HCT116 (cell line): Measurements from ENCODE around the gene SHISA2. TPM values are rescaled to one million over a fixed set of nuclear protein-coding genes. Genes with fewer than 3 reads are reported as not detected.

Experiments
- ATAC-seq: fragments of 200-7000 bp; cut with Tn5 transposase; 2 replicates; pipeline ENCODE4 v1.9.1; 2020; ENCODE audit warnings: mild to moderate bottlenecking, moderate library complexity
- BruUV-seq: library from RNA; stranded (reverse); fragments of 400-500 nt; replicated peaks from 2 replicates; lab custom pipeline; 2021; lab: Mats Ljungman, UMichigan
- CTCF ChIA-PET: fragments of 300-600 bp; sonication (Branson Sonifier 250); formaldehyde crosslinking; loops from one replicate; lab custom pipeline; 2021; ENCODE audit warnings: antibody characterized with exemption; lab: Charles Lee
- POLR2A ChIA-PET: fragments of 300-600, 350-600 bp; sonication (Branson Sonifier 250); formaldehyde crosslinking; loops from one replicate; lab custom pipeline; 2021; ENCODE audit warnings: antibody characterized with exemption; lab: Charles Lee
- RAD21 ChIA-PET, 2 experiments: fragments of 300-600 bp; sonication (Branson Sonifier 250); formaldehyde crosslinking; loops; one replicate each; lab custom pipeline; 2023; ENCODE audit warnings: low total read pairs in 2 of 2; ENCODE audit not compliant: uncharacterized antibody in 2 of 2, unreplicated experiment in 2 of 2, low non-redundant PET in 1 of 2; lab: Charles Lee
- DNase-seq: peaks from one replicate; pipeline ENCODE4 v3.0.0-alpha.2; 2010; ENCODE audit warnings: low read depth, low spot score
- H2AFZ ChIP-seq: fragments of 200-600 bp; shearing (Covaris generic), sonication (generic); 2 replicates; pipeline ENCODE4 v1.6.1; 2017; ENCODE audit warnings: low read depth, mixed run types, mixed read lengths, antibody characterized with exemption, low read length; ENCODE audit not compliant: poor library complexity, severe bottlenecking
- H3K27ac ChIP-seq: 2 replicates; pipeline ENCODE4 v1.5.1; 2012; ENCODE audit warnings: low read depth, low read length
- H3K27me3 ChIP-seq: fragments of 200-600 bp; sonication (generic); 2 replicates; pipeline ENCODE4 v1.6.1; 2016; ENCODE audit warnings: mixed run types, low read length, mixed read lengths; ENCODE audit not compliant: insufficient read depth
- H3K36me3 ChIP-seq, 2 experiments: fragments of 200-500 bp in 1 of 2; fragments of 200-600 bp in 1 of 2; sonication (Bioruptor generic) in 1 of 2; sonication (generic) in 1 of 2; 2 replicates each; pipeline versions ENCODE4 v1.5.1 to v1.6.1; 2014 to 2016; ENCODE audit warnings: low read length in 2 of 2, inconsistent platforms in 1 of 2, mixed read lengths in 1 of 2, mixed run types in 1 of 2; ENCODE audit not compliant: insufficient read depth in 2 of 2, control insufficient read depth in 1 of 2
- H3K4me1 ChIP-seq, 2 experiments: fragments of 200-600 bp in 1 of 2; sonication (generic) in 1 of 2; 2 replicates each; pipeline versions ENCODE4 v1.5.1 to v1.6.1; 2012 to 2017; ENCODE audit warnings: low read length in 2 of 2, inconsistent platforms in 1 of 2, mild to moderate bottlenecking in 1 of 2, mixed read lengths in 1 of 2, mixed run types in 1 of 2, moderate library complexity in 1 of 2; ENCODE audit not compliant: insufficient read depth in 2 of 2, control insufficient read depth in 1 of 2
- H3K4me2 ChIP-seq: fragments of 200-600 bp; sonication (generic); 2 replicates; pipeline ENCODE4 v1.6.1; 2017; ENCODE audit warnings: mixed run types, low read length, mixed read lengths
- H3K4me3 ChIP-seq, 2 experiments: fragments of 200-600 bp in 1 of 2; sonication (generic) in 1 of 2; replicated peaks in 1 of 2; 2 replicates each; pipeline ENCODE4 v1.5.1; 2011 to 2016; ENCODE audit warnings: low read length in 2 of 2, control low read depth in 1 of 2, low read depth in 1 of 2, mild to moderate bottlenecking in 1 of 2, mixed read lengths in 1 of 2, mixed run types in 1 of 2
- H3K79me2 ChIP-seq: fragments of 200-600 bp; sonication (generic); 2 replicates; pipeline ENCODE4 v1.6.1; 2017; ENCODE audit warnings: mild to moderate bottlenecking, mixed run types, low read length, moderate library complexity, mixed read lengths; ENCODE audit not compliant: insufficient read depth
- H3K9ac ChIP-seq: fragments of 200-600 bp; sonication (generic); 2 replicates; pipeline ENCODE4 v1.6.1; 2016; ENCODE audit warnings: low read length, mixed read lengths
- H3K9me2 ChIP-seq: fragments of 200-600 bp; sonication (generic), shearing (Covaris generic); 2 replicates; pipeline ENCODE4 v1.6.1; 2017; ENCODE audit warnings: mixed run types, mild to moderate bottlenecking, moderate library complexity; ENCODE audit not compliant: insufficient read depth
- H3K9me3 ChIP-seq, 2 experiments: fragments of 200-500 bp in 1 of 2; fragments of 200-600 bp in 1 of 2; sonication (Bioruptor generic) in 1 of 2; sonication (generic) in 1 of 2; 2 replicates each; pipeline ENCODE4 v1.6.1; 2014 to 2017; ENCODE audit warnings: low read length in 2 of 2, mixed read lengths in 2 of 2, inconsistent platforms in 1 of 2, low read depth in 1 of 2, mild to moderate bottlenecking in 1 of 2, mixed run types in 1 of 2, moderate library complexity in 1 of 2; ENCODE audit not compliant: control insufficient read depth in 1 of 2, insufficient read depth in 1 of 2
- H4K20me1 ChIP-seq: fragments of 200-600 bp; sonication (generic), shearing (Covaris generic); 2 replicates; pipeline ENCODE4 v1.6.1; 2017; ENCODE audit warnings: mixed run types, mild to moderate bottlenecking, moderate library complexity; ENCODE audit not compliant: insufficient read depth
- CBX3 ChIP-seq: IDR thresholded peaks from 2 replicates; pipeline ENCODE4 v1.6.1; 2012; ENCODE audit warnings: low read depth
- CEBPB ChIP-seq: IDR thresholded peaks from 2 replicates; pipeline ENCODE4 v1.6.1; 2012; ENCODE audit warnings: low read depth
- CTCF ChIP-seq, 3 experiments: fragments of 200-600 bp in 1 of 3; sonication (generic) in 1 of 3; IDR thresholded peaks in 2 of 3; conservative IDR thresholded peaks in 1 of 3; 2 replicates each; pipeline ENCODE4 v1.5.1; 2012 to 2017; ENCODE audit warnings: low read depth in 2 of 3, low read length in 2 of 3, antibody characterized with exemption in 1 of 3, borderline replicate concordance in 1 of 3, control low read depth in 1 of 3, mild to moderate bottlenecking in 1 of 3, mixed read lengths in 1 of 3, mixed run types in 1 of 3, moderate library complexity in 1 of 3; ENCODE audit not compliant: insufficient read depth in 1 of 3
- FOSL1 ChIP-seq: IDR thresholded peaks from 2 replicates; pipeline ENCODE4 v1.6.1; 2012; ENCODE audit warnings: low read depth
- MAX ChIP-seq: IDR thresholded peaks from 2 replicates; pipeline ENCODE4 v1.6.1; 2012
- POLR2A ChIP-seq: IDR thresholded peaks from 2 replicates; pipeline ENCODE4 v1.7.0; 2011; ENCODE audit warnings: borderline replicate concordance; ENCODE audit not compliant: insufficient read depth, insufficient read length; ENCODE audit errors: extremely low read depth
- REST ChIP-seq: IDR thresholded peaks from 2 replicates; pipeline ENCODE4 v1.6.1; 2012; ENCODE audit warnings: low read depth
- TCF7L2 ChIP-seq: IDR thresholded peaks from 2 replicates; pipeline ENCODE4 v1.7.0; 2011; ENCODE audit warnings: borderline replicate concordance, inconsistent platforms; ENCODE audit not compliant: insufficient read depth, insufficient read length; ENCODE audit errors: extremely low read depth
- YY1 ChIP-seq: IDR thresholded peaks from 2 replicates; pipeline ENCODE4 v1.6.1; 2011; ENCODE audit warnings: low read length, low read depth, moderate library complexity, mild to moderate bottlenecking; ENCODE audit not compliant: insufficient replicate concordance; ENCODE audit errors: extremely low read depth
- ZNF274 ChIP-seq: fragments of 200-500 bp; sonication (Bioruptor generic); IDR thresholded peaks from 2 replicates; pipeline ENCODE4 v1.6.1; 2014; ENCODE audit warnings: mild to moderate bottlenecking, low read depth, low read length, inconsistent platforms
- intact Hi-C: fragments of 100-400 bp; cut with micrococcal nuclease; formaldehyde crosslinking; loops from 2 replicates; pipeline ENCODE4 v1.10.0; 2022
- total RNA-seq: library from RNA; stranded (reverse); gene quantifications from one replicate; pipeline ENCODE4 v1.2.1, GENCODE V29; 2021; ENCODE audit not compliant: unreplicated experiment

SHISA2 gene
- total RNA-seq, 1 experiment from 2014 or later: not detected

- TF ChIP-seq MAX (no peak), FOSL1 (no peak)
- TF ChIP-seq, all 23 proteins: peak for 0
Observed at GRCh38 chr13:26042785-26043184, 9.0 kb downstream of the SHISA2 start (continued).

GRCh38 chr13:26041444-26041843 is 10.4 kb downstream of the SHISA2 start:
- no peaks in the 10 kb centered on the region for H4K20me1 ChIP-seq
- H3K36me3 ChIP-seq: no peaks in the 10 kb centered on the region
- H3K4me3 ChIP-seq: no peak overlapping the region
- ATAC-seq (no peak), DNase-seq (no peak)
- no peaks in the 10 kb centered on the region for H3K79me2 ChIP-seq
- intact Hi-C loops: no loop called here
- ChIA-PET POLR2A (no interaction called here), RAD21 (no interaction called here), CTCF (no interaction called here)
- no peak overlapping the region for H2AFZ ChIP-seq
- H3K9me3 ChIP-seq: no peaks in the 10 kb centered on the region
- no peak overlapping the region for H3K27ac ChIP-seq
- H3K4me1 ChIP-seq: no peaks in the 10 kb centered on the region
- no peaks in the 10 kb centered on the region for H3K9me2 ChIP-seq
- H3K9ac ChIP-seq: no peak overlapping the region
- no TSS peak for BruUV-seq
- H3K27me3 ChIP-seq: peaks cover 41% of the 10 kb centered on the region
- TF ChIP-seq YY1 (no peak), POLR2A (no peak), TCF7L2 (no peak), REST (no peak), CEBPB (no peak), ZNF274 (no peak), CTCF (IDR thresholded peaks at IDR 0.05 in 2 of 3, conservative IDR thresholded peaks at IDR 0.05 in 1 of 3; ENCODE audit: borderline replicate concordance in 1 of 3, insufficient read depth in 1 of 3, low read depth in 2 of 3, low read length in 2 of 3) (no peak), CBX3 (no peak), MAX (no peak)
- H3K4me2 ChIP-seq: no peak overlapping the region
